MG63 (cell line): ENCODE data around the gene EYA2. TPM values are rescaled to one million over a fixed set of nuclear protein-coding genes. Genes with fewer than 3 reads are reported as not detected.
A peak's percentile ranks its signal among the peaks of the same experiment; 100 is the strongest.

ENCODE experiments used
- DNase-seq: peaks from one replicate; pipeline ENCODE4 v3.0.0-alpha.2; 2020
- H3K27me3 ChIP-seq: fragments of 250-450 bp; sonication (Bioruptor Pico); 2 replicates; pipeline ENCODE4 v1.5.1; 2020; ENCODE audit warnings: mild to moderate bottlenecking, moderate library complexity
- H3K36me3 ChIP-seq: fragments of 250-450 bp; sonication (Bioruptor Pico); 2 replicates; pipeline ENCODE4 v1.5.1; 2020; ENCODE audit warnings: mild to moderate bottlenecking, moderate library complexity
- H3K4me3 ChIP-seq: fragments of 250-450 bp; sonication (Bioruptor Pico); 2 replicates; pipeline ENCODE4 v1.5.1; 2020; ENCODE audit warnings: mild to moderate bottlenecking, moderate library complexity
- H3K9me3 ChIP-seq: fragments of 250-450 bp; sonication (Bioruptor Pico); 2 replicates; pipeline ENCODE4 v1.5.1; 2020; ENCODE audit warnings: mild to moderate bottlenecking, moderate library complexity
- total RNA-seq: library from RNA; depleted of rRNA; stranded (reverse); fragments of >200 nt; shearing (Covaris generic); gene quantifications from 2 replicates; pipeline ENCODE4 v1.2.3, GENCODE V29; 2014; ENCODE audit warnings: low replicate concordance

Gene EYA2
- total RNA-seq, 1 experiment from 2014 or later: 37.0 TPM

GRCh38 chr20:47021850-47022249, 127.2 kb downstream of the EYA2 start:
- no peaks in the 10 kb centered on the region for H3K9me3 ChIP-seq
- no peaks in the 10 kb centered on the region for H3K27me3 ChIP-seq
- H3K4me3 ChIP-seq: no peak overlapping the region
- 0 out of 2 replicates have a peak, but pooled peaks cover 3% of the 10 kb centered on the region for H3K36me3 ChIP-seq
- DNase-seq: no peak

GRCh38 chr20:47024461-47024937, 129.9 kb downstream of the EYA2 start:
- Histone ChIP-seq H3K36me3 (peaks cover 22% of the 10 kb centered on the region), H3K4me3 (no peak overlapping the region), H3K27me3 (no peaks in the 10 kb centered on the region), H3K9me3 (no peaks in the 10 kb centered on the region)
- DNase-seq: peak; percentile 32

DNA sequence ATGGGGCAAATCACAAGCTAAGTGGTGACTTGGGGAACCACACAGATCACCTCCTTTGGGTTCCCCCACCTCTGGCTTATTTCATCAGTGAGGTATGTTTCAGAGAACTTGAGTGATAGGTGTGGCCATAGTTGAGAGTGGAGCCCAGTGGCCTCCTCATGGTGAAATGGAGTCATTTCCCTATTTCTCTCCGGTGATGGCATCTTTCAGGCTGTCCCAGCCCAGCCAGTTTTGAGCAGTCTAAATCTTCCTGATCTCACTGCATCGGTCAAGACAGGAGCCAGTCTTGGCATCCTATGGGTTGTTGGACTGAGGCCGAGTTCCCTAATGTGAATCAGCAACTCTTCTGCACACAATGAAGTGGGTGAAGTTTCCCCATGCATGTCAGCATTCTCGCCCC, 132.4 kb downstream of the EYA2 start:
- peak; percentile 91 for DNase-seq
- no peaks in the 10 kb centered on the region for H3K9me3 ChIP-seq
- peaks cover 22% of the 10 kb centered on the region for H3K36me3 ChIP-seq
- no peak overlapping the region for H3K4me3 ChIP-seq
- no peaks in the 10 kb centered on the region for H3K27me3 ChIP-seq

- Histone ChIP-seq H3K36me3 (peaks cover 22% of the 10 kb centered on the region), H3K27me3 (no peaks in the 10 kb centered on the region), H3K4me3 (no peak overlapping the region), H3K9me3 (no peaks in the 10 kb centered on the region)
- DNase-seq: no peak
Measured at GRCh38 chr20:47027456-47027855, 132.8 kb downstream of the EYA2 start.

- Histone ChIP-seq H3K36me3 (peaks cover 22% of the 10 kb centered on the region), H3K9me3 (no peaks in the 10 kb centered on the region), H3K4me3 (no peak overlapping the region), H3K27me3 (no peaks in the 10 kb centered on the region)
- no peak for DNase-seq
Measured at GRCh38 chr20:47028487-47028886, 133.8 kb downstream of the EYA2 start.

DNA sequence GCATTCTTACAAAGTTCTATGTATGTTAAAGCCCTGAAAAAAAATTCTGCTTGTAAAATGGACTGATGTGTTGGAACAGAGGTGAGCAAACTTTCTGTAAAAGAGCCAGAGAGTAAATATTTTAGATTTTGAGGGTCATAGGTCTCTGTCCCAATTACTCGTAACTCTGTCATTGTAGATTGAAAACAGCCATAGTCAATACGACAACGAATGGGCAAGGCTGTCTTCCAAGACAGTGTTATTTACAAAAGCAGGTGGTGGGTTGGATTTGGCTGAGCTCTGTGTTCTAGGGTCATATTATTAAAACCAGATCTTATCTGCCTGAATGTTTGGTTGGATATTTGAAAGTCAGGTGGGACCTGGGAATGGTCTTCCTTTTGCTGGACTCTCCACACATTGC, 135.2 kb downstream of the EYA2 start:
- Histone ChIP-seq H3K4me3 (no peak overlapping the region), H3K9me3 (no peaks in the 10 kb centered on the region), H3K27me3 (no peaks in the 10 kb centered on the region), H3K36me3 (peaks cover 31% of the 10 kb centered on the region)
- DNase-seq: no peak

DNA sequence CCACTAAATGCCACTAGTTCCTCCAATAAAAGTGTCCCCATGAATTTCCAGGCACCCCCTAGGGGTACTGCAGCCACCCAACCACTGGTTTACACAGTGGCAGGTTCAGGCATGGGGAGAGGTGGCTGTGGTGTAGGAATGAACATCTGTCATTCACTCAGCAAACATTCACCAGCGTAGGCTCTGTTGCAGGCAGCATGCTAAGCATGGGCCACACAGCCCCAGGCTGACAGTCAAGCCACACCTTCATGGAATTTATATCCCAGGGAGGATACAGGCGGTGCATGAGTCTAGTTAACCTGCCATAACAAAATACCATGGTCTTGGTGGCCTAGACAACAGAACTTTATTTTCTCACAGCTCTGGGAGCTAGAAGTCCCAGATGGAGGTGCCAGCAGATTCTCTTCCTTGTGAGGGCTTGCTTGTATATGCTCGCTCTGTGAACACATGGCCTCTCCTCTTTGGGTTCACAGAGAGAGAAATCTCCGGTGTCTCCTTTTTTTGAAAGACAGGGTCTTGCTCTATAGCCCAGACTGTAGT, 135.7 kb downstream of the EYA2 start:
- no peak overlapping the region for H3K4me3 ChIP-seq
- no peaks in the 10 kb centered on the region for H3K9me3 ChIP-seq
- no peak for DNase-seq
- peaks cover 31% of the 10 kb centered on the region for H3K36me3 ChIP-seq
- no peaks in the 10 kb centered on the region for H3K27me3 ChIP-seq

GRCh38 chr20:47031004-47031403, 136.4 kb downstream of the EYA2 start:
- peaks cover 31% of the 10 kb centered on the region for H3K36me3 ChIP-seq
- H3K4me3 ChIP-seq: no peak overlapping the region
- H3K27me3 ChIP-seq: no peaks in the 10 kb centered on the region
- DNase-seq: no peak
- no peaks in the 10 kb centered on the region for H3K9me3 ChIP-seq

- Histone ChIP-seq H3K27me3 (no peaks in the 10 kb centered on the region), H3K4me3 (no peak overlapping the region), H3K36me3 (peaks cover 31% of the 10 kb centered on the region), H3K9me3 (no peaks in the 10 kb centered on the region)
- no peak for DNase-seq
Measured at GRCh38 chr20:47031821-47032220, 137.2 kb downstream of the EYA2 start.

GRCh38 chr20:47032933-47033578, 138.4 kb downstream of the EYA2 start:
- Histone ChIP-seq H3K36me3 (peaks cover 23% of the 10 kb centered on the region), H3K4me3 (no peak overlapping the region)
- peak; percentile 19 for DNase-seq

GRCh38 chr20:47033665-47034064, 139.0 kb downstream of the EYA2 start:
- no peaks in the 10 kb centered on the region for H3K27me3 ChIP-seq
- no peak overlapping the region for H3K4me3 ChIP-seq
- no peaks in the 10 kb centered on the region for H3K9me3 ChIP-seq
- DNase-seq: no peak
- peaks cover 17% of the 10 kb centered on the region for H3K36me3 ChIP-seq

More at GRCh38 chr20:47032933-47033578, 138.4 kb downstream of the EYA2 start:
- Histone ChIP-seq H3K27me3 (no peaks in the 10 kb centered on the region), H3K9me3 (no peaks in the 10 kb centered on the region)

- Histone ChIP-seq H3K4me3 (no peak overlapping the region), H3K36me3 (peaks cover 11% of the 10 kb centered on the region), H3K27me3 (no peaks in the 10 kb centered on the region), H3K9me3 (no peaks in the 10 kb centered on the region)
- DNase-seq: no peak
Measured at GRCh38 chr20:47035026-47035590, 140.5 kb downstream of the EYA2 start.

- no peak for DNase-seq
- Histone ChIP-seq H3K27me3 (no peaks in the 10 kb centered on the region), H3K36me3 (peaks cover 15% of the 10 kb centered on the region), H3K4me3 (no peak overlapping the region), H3K9me3 (no peaks in the 10 kb centered on the region)
Measured at GRCh38 chr20:47036091-47036870, 141.6 kb downstream of the EYA2 start.

- Histone ChIP-seq H3K4me3 (no peak overlapping the region), H3K36me3 (peaks cover 14% of the 10 kb centered on the region), H3K27me3 (no peaks in the 10 kb centered on the region), H3K9me3 (no peaks in the 10 kb centered on the region; the same call in 1 of the 2 replicates)
- DNase-seq: no peak
Measured at GRCh38 chr20:47038566-47039560, 144.2 kb downstream of the EYA2 start.

DNA sequence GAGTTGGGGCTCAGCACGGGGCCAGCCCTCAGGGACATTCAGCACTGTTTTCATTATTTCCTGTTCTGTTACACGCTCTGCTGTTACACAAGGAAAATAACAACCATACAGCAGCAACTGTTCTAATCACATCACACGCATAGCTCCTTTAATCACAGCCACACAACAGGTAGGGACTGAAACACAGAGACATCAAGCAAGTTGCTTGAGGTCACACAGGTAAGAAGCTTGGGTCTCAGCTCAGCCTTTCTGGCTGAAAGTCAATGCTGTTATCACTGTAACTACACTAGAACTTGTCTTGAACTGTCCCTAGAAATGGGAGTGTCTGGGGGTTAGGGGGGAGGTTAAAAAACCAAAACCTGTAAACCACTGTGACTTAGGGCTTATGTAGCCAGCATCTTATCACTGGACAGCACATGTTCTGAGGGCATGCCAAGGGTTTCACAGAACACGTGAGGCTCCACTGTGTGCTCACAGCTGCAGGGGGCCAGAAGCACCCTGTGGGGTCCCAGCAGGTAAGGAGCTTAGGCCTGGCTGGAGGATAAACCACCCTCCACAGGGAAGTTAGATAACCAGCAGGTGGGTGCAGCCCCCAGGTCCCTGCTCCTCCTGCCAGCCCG, 146.0 kb downstream of the EYA2 start:
- no peaks in the 10 kb centered on the region for H3K27me3 ChIP-seq
- no peak overlapping the region for H3K4me3 ChIP-seq
- peaks cover 24% of the 10 kb centered on the region for H3K36me3 ChIP-seq
- no peak for DNase-seq
- peaks cover 6% of the 10 kb centered on the region; the same call in 1 of the 2 replicates for H3K9me3 ChIP-seq
